PFSK-1 (cell line): Measurements from ENCODE around the gene XRRA1.

Experiments
- FOXP2 ChIP-seq: optimal IDR thresholded peaks from 2 replicates; pipeline ENCODE3; 2011; ENCODE audit warnings: borderline replicate concordance, control low read depth, inconsistent platforms; ENCODE audit not compliant: insufficient read depth; ENCODE audit errors: extremely low read length, extremely low read depth
- POLR2AphosphoS5 ChIP-seq: IDR thresholded peaks from 2 replicates; pipeline ENCODE4 v1.6.1; 2012; ENCODE audit warnings: low read depth, mild to moderate bottlenecking, control low read depth, low read length, moderate library complexity
- SIN3A ChIP-seq: IDR thresholded peaks from 2 replicates; pipeline ENCODE4 v1.6.1; 2012; ENCODE audit warnings: mild to moderate bottlenecking, low read length, moderate library complexity, borderline replicate concordance; ENCODE audit not compliant: insufficient read depth
- TAF1 ChIP-seq: IDR thresholded peaks from 2 replicates; pipeline ENCODE4 v1.6.1; 2012; ENCODE audit warnings: low read length, control low read depth, borderline replicate concordance; ENCODE audit not compliant: insufficient read depth
- TF ChIP-seq, protein P1 (sequence below), 2 experiments: IDR thresholded peaks; 2 replicates each; pipeline versions ENCODE4 v1.6.1 to v1.8.0; 2011 to 2012; ENCODE audit warnings: low read depth in 2 of 2, low read length in 2 of 2, control low read depth in 1 of 2, inconsistent platforms in 1 of 2, mild to moderate bottlenecking in 1 of 2, moderate library complexity in 1 of 2; ENCODE audit not compliant: insufficient read depth in 1 of 2

XRRA1 gene

DNA sequence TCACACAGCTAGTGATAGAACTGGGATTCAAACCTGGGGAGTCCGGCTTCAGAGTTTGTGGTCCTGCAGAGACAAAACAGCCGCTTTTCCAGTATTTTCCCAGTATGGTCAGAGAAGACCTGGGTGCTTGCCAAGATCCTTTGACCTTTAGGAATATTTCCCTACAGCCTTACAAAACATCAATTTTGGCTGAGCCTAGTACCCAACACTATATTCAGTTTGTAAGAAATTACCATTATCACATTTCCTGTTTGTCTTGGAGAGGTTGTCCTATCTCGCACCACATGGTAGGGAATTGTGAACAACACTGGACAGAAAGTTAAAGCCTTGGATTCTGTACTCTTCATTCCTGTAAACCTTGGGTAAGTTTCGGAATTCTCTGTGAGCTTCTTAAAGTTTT is 29.1 kb upstream of the XRRA1 start:
- TF ChIP-seq, protein P1, sequence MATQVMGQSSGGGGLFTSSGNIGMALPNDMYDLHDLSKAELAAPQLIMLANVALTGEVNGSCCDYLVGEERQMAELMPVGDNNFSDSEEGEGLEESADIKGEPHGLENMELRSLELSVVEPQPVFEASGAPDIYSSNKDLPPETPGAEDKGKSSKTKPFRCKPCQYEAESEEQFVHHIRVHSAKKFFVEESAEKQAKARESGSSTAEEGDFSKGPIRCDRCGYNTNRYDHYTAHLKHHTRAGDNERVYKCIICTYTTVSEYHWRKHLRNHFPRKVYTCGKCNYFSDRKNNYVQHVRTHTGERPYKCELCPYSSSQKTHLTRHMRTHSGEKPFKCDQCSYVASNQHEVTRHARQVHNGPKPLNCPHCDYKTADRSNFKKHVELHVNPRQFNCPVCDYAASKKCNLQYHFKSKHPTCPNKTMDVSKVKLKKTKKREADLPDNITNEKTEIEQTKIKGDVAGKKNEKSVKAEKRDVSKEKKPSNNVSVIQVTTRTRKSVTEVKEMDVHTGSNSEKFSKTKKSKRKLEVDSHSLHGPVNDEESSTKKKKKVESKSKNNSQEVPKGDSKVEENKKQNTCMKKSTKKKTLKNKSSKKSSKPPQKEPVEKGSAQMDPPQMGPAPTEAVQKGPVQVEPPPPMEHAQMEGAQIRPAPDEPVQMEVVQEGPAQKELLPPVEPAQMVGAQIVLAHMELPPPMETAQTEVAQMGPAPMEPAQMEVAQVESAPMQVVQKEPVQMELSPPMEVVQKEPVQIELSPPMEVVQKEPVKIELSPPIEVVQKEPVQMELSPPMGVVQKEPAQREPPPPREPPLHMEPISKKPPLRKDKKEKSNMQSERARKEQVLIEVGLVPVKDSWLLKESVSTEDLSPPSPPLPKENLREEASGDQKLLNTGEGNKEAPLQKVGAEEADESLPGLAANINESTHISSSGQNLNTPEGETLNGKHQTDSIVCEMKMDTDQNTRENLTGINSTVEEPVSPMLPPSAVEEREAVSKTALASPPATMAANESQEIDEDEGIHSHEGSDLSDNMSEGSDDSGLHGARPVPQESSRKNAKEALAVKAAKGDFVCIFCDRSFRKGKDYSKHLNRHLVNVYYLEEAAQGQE (IDR thresholded peaks at IDR 0.05; ENCODE audit: insufficient read depth in 1 of 2, low read depth in 2 of 2, low read length in 2 of 2): no peak
- TF ChIP-seq TAF1 (no peak), FOXP2 (no peak), SIN3A (no peak), POLR2AphosphoS5 (no peak)

DNA sequence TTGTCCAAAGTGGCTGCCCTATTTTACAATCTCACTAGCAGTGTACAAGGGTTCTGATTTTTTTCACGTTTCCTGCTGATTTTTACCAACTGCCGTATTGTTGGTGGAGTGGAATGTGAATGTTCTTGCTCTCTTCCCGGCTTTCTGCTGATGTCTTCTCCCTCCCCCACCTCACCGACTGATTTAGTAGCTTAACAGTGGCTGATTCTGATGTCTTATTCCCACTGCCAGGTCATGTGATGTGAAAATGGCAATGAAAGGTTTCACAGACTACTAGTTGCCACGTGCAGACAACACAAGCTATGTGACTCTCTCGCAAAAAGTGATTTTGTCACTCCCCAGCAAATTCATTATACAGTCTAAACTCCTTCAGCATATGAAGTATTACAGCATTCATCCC is 22.5 kb upstream of the XRRA1 start:
- no peak for TF ChIP-seq SIN3A
- no peak for TF ChIP-seq TAF1
- no peak for TF ChIP-seq FOXP2
- no peak for TF ChIP-seq POLR2AphosphoS5
- TF ChIP-seq, protein P1 (IDR thresholded peaks at IDR 0.05; ENCODE audit: insufficient read depth in 1 of 2, low read depth in 2 of 2, low read length in 2 of 2): no peak

DNA sequence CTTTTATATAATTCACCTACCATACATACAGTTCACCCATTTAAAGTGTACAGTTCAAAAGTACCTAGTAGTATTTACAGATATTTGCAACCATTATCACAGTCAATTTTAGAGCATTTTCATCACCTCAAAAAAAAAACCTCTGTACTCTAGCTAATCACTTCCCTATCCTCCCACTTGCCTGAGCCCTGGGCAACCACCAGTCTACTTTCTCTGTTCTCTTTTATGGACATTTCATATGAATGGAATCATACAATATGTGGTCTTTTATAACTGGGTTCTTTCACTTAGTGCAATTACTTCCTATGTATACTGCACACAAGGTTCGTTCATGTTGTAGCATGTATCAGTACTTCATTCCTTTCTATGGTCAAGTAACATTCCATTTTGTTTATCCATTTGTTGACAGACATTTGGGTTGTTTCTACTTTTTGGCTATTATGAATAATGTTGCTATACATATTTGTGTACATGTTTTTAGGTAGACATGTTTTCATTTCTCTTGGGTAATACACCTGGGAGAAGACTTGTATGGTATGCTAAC is 22.0 kb upstream of the XRRA1 start:
- TF ChIP-seq POLR2AphosphoS5 (no peak), TAF1 (no peak), SIN3A (no peak), FOXP2 (no peak)
- TF ChIP-seq, protein P1 (IDR thresholded peaks at IDR 0.05; ENCODE audit: insufficient read depth in 1 of 2, low read depth in 2 of 2, low read length in 2 of 2): no peak

DNA sequence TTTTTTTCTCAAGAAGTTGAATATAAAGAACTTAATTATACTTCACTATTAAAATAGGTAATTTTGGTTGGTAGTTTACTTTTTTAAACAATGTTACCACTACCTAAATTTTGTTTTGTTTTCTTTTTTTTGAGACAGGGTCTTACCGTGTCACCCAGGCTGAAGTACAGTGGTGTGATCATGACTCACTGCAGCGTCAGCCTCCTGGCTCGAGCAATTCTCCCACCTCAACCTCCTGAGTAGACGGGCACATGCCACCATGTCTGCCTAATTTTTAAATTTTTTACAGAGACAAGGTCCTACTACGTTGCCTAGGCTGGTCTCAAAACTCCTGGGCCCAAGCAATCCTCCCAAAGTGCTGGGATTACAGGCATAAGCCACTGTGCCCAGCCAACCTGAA is 17.8 kb upstream of the XRRA1 start:
- no peak for TF ChIP-seq SIN3A
- TF ChIP-seq FOXP2: no peak
- TF ChIP-seq, protein P1 (IDR thresholded peaks at IDR 0.05; ENCODE audit: insufficient read depth in 1 of 2, low read depth in 2 of 2, low read length in 2 of 2): no peak
- no peak for TF ChIP-seq POLR2AphosphoS5
- no peak for TF ChIP-seq TAF1
